GM18868 (cell line): Measurements from ENCODE around the gene SRD5A1.

Source experiments
- ATAC-seq: cut with Tn5 transposase; IDR thresholded peaks from one replicate; pipeline ENCODE4 v1.9.1; 2021; ENCODE audit warnings: mild to moderate bottlenecking, moderate library complexity; ENCODE audit not compliant: unreplicated experiment

The SRD5A1 gene

DNA sequence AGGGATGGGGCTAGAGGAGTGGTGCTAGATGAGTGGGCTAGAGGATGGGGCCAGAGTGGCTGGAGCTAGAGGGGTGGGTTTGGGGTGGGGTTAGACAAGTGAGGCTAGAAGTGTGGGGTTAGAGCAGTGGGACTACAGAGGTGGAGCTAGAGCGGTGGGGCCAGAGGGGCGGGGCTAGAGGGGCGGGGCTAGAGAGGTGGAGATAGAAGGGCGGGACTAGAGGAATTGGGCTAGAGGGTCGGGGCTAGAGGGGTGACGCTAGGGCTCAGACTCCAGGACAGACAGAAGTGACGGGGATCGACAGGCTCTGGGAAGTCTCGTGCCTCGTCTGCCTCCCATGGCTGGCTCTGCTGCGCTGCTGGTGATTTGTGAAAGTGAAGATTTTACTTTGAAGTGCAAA, 49.0 kb downstream of the SRD5A1 start:
- no peak for ATAC-seq

DNA sequence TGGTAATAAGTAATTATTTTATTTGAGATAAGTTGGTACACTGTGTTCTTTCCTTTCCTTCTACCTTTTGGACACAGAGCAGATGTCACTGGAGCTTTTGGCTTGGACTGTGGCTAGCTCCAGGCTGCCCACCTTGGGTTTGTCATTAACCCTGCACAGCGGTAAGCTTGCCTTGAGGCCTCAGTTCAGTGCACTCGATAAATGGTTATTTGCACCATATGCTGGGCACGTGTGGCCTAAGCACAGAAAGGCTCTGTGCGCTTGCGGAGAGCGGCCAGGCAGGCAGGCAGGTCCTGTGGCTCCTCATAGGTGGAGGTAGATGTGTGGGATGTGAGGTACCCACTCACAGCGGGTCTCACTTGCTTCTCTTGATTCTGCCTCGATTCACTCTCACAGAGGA, 50.0 kb downstream of the SRD5A1 start:
- ATAC-seq: no peak

DNA sequence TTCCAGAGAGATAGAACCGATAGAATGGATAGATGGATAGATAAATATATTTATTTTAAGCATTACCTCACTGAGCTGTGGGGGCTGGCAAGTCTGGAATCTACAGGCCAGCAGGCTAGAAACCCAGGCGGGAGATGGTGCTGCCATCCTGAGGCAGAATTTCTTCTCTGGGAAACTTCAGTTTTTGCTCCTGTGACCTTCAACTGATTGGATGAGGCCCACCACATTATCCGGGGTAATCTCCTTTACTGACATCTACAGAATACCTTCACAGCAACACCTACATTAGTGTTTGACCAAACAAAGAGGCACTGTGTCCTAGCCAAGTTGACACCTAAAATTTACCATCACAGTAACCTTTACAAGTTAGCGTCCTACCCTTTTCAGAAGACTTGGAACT, 50.8 kb downstream of the SRD5A1 start:
- ATAC-seq: no peak

DNA sequence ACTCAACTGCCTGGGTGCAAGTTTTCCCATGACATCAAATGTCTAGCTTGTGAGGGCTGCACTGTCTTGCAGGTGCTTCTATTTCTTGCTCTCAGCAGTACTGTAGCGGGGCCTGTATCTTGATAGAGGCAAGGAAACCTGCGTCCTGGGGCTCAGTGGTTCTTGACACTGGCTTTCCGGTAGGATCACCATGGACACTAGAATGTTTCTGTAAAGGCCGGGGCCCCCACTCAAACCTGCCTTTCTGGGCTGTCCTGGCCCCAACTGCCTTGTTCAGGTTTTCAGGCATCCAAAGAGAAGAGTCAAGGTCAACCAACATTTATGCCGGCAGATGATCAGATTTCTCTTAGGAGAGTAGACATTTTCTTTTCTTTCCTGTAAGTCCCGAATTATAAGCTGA, 53.3 kb downstream of the SRD5A1 start:
- no peak for ATAC-seq

DNA sequence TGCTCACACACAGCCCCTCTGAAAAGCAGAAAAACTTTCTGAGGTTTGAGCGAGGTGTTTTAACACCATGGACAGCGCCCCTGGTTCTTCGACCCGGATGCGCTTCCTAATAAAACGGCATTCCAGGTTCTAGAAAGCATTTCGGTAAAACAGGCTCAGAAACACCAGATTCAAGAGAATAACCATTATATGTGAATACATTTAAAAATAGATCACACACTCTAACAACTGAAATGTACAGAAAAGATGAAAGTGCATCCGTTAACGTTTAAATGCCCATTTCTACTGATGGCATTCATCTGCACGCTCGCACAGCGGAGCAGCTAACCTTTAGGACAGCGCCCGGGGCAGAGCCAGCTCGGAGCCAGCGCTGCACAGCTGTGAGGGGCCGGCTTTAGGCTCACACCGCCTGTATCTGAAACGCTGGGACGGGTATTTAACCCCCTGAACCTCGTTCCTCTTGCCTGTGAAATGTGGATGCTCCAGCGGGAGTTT, 53.7 kb downstream of the SRD5A1 start:
- no peak for ATAC-seq

DNA sequence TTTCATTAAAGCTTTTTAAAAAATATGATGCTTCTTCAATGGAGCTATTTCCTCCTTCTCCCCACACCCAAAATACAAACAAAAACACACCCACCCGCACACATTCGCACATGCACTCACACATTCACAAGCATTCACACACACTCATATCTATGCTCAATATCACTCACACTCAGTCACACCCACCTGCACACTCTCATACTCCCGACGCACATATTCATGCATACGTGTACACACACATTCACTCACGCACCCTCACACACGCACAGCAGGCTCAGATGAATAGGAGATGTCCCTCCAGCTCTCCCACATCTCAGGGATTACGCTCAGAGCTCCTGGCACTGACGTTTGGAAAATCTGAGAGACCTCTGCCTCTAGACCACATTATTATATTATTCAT, 54.3 kb downstream of the SRD5A1 start:
- ATAC-seq: no peak

DNA sequence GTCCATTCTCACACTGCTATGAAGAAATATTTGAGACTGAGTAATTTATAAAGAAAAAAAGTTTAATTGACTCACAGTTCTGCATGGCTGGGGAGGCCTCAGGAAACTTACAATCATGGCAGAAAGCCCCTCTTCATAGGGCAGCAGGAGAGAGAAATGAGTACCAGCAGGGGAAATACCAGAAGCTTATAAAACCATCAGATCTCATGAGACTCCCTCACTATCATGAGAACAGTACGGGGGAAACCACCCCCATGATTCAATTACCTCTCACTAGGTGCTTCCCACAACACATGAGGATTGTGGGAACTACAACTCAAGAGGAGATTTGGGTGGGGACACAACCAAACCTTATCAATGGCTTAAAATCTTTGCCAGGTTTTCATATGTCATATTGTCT, 59.7 kb downstream of the SRD5A1 start:
- no peak for ATAC-seq

DNA sequence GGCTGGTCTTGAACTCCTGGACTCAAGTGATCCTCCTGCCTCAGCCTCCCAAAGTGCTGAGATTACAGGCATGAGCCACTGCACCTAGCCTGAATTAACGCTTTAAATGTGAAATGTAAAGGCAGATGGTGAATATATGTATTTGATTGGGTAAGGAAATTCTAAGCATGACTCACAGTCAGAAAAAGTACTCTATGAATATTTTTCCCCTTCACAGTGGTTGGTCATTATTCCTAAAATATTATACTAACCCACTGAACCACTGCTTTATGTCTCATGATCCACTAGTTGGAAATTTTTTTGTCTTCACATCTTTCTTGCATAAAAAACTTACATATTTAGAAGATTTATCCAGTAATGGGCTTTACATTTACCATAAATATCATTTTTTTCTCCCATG, 65.5 kb downstream of the SRD5A1 start:
- ATAC-seq: no peak

DNA sequence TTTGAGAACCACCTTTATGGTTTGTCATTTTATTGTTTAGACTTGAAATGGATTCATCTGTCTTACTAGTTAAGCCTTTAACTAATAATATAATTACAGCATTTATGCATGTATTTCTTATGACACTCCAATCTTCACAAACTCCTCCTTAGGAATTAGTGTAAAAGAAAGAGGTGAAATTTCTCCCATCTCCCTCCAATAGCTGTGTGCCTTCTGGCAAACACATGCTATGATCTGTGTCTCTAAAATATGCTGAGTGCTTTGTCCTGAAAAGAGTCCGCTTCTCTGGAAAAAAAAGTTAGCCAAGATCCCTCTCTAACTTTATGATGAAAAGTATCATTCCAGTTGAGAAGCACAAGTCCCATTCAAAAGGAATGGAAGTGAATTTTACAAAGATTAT, 66.1 kb downstream of the SRD5A1 start:
- ATAC-seq: no peak

DNA sequence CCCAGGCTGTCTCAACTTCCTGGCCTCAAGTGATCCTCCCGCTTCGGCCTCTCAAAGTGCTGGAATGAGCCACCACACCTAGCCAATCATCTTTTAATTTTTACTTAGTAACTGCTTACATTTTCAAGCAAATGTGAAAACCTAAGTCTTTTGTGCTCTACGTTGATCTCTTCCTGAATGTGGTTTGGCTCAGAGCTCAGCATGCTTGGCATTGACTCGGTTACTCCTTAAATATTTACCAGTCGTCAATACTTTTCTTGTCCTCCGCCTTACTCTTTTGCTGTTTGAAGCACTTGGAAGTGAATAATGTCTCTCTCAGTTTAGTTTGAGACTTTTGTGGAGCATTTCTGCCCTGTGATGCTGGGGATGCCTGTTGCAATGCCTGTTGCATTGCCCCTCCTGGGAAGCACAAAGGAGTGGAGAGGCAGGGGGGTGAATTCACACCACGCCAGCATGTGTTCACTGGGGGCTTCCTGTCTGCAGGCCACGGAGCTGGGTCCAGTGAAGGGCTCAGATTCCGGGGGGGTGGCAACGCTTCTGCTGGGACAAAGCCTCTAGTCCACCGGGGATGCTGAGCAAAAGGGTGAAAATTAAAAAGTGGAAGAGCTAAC, 66.9 kb downstream of the SRD5A1 start:
- no peak for ATAC-seq

DNA sequence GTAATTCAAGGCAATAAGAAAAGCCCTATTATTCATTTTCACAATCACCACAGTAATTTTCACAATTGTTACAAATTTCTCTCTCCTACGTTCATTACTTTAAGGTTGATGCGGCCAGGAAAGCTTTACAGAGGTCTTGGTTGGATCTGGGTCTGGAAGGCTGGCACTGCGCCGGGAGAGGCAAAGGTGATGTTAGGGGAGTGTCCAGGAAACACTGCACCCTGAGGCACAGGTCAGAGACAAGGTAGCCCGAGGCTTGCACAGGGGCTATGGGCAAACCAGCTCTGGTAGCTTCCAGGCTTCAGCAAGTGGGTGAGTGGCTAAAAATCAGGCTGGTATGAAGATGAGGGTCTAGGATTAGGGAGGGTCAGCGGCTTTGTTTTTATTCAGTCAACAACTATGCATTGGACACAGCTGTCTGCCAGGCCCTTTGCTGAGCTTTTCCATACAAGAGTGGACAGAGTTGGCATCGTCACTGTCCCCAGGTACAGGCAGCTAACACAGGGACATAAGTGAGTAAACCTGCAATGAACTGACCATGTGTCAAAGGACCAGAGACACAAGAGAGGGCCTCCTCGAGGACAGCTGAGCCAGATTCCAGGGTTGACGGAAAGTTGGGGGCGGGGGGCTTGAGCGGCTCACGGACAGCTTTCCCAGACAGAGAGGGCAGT, 67.6 kb downstream of the SRD5A1 start:
- ATAC-seq: no peak

DNA sequence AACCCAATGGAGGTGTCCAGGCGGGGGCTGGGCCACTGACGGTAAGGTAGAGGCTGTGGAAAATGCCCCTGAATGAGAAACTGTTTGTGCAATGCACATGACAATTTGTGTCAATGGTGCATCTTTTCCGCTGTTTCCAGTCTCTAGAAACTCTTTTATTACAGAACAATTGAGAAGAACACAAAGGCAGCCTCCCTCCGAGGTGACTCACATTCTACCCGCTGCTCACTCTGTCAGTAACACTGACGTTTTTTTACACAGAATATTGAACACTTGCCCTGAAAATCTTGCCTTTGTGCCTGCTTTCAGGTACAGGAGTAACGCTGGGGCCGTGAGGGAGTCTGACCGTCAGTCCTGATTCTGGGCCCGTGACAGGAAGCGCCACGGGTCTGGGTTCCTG, 68.3 kb downstream of the SRD5A1 start:
- ATAC-seq: no peak

DNA sequence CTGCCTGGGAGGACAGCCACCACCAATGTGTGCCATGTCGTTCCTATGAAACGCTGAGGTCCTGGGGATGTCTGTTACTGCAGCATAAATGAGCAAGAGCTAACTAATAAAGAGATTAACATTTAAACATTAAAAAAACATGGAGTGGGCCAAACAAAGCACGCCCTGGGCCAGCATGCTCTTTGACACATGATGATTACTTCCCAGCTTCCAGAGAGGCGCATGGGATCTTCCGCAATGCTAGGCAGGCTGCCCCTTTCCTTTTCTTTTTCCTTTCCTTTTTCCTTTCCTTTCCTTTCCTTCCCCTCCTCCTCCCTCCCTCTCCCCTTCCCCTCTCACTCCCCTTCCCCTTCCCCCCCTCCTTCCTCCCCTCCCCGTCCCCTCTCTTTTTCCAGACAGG, 69.4 kb downstream of the SRD5A1 start:
- no peak for ATAC-seq

DNA sequence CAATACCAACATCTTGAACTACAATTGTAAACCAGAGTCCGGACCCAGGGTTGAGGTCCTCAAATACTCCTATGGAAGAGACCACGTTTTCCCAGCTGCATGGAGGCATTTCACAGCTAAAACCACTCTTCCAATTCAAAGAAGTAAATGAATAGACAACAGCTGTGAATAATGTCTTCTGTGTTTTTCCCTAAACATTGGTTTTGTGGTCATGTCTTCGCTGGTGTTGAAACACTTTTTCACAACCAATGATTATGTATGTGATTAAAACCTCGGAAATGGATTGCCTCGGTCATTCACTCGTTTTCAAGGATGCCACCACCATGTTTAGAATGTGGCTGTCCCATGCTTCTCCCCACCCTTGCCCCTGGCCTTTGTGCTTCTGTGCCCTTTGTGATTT, 70.6 kb downstream of the SRD5A1 start:
- ATAC-seq: no peak

DNA sequence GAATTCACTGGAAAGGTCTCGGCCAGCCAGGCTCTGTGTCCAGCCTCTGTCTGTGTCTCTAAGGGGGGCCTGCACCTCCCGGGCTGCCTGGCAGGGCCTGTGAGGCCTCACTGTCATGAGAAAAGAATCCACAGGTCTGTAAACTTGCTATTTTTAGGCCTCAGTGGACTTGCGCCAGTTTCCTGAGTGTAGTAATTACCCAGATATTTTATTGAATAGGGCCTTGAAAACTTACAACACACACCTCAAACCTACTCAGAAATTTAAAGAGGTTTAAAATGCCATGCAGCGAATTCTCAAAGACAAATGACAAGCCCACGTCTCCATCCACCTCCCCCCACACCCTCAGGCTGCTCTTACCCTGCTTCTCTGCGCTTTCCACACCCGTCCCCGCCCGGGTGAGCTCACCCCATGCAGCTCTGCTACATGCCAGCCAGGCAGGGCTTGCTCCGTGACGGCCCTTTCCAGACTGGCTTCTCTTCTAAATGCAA, 71.2 kb downstream of the SRD5A1 start:
- no peak for ATAC-seq

DNA sequence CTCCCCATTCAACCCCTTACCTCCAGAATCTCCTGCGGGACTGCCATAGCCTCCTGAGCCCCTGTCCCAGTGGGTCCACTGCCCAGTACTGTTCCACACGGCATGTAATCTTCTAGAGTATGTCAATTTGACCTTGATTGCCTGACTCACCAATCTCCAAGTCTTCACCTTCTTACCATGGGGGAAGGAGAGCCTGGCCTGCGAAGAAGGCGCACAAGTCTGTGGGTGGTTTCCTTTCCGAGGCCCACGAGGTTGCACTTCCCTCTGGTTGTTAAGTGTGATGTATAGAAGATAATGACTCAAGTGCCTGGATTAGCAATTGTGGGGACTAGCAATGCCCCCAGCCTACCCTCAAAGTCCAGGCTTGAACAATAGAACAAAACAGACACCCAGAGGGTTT, 71.8 kb downstream of the SRD5A1 start:
- ATAC-seq: peak; percentile 80

DNA sequence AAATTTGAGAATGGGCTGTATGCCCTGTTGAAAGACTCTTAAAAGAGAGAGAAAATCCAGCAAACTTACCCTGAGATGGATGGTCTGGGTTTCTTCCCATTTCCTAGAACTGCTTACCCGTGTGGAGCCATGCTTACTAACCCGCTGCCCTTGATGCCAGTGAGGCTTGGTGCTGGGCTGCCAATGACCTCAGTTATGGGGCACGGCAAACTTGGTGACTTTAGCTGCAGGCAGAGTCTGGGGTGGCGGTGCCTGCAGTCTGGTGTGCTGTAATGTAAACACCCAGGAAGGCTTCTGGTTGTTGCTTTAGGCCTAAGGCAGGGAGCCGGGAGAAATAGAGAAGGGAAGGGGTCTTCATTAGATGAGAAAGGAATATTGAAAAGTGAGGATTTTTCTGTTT, 72.7 kb downstream of the SRD5A1 start:
- no peak for ATAC-seq

DNA sequence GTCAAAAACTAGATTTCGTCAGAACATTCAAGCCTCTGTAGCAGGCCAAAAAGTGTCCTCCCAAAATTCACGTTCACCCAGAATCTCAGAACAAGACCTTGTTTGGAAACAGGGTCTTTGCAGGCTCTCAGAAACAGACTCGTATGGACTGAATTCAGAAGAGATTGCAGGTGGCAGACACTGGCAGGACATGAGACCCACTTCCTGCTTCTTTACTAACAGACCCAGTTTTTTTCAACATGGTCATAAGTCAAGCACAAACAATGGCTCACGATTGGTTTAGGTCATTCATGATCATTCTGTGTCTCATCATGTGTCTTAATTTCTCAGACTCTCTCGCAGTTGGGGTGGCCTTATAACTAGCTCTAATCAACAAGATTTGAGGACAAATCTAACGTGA, 74.6 kb downstream of the SRD5A1 start:
- ATAC-seq: no peak

DNA sequence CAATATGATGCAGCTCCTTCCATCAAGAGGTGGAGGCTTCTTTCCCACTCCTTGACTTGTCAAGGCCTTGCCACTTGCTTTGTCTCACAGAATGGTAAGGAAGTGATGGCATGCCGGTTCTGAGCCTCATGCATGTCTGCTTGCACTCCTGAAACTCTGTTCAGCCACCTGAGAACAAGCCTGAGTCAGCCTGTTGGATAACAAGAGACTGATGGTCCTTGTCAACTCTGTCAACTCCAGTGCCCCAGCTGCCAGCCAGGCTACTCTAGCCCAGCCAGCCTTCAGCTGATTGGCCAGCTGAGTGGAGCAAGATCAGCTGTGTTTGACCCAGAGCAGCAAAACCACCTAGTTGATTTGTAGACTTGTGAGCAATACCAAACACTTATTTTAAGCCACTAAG, 75.6 kb downstream of the SRD5A1 start:
- peak; percentile 7 for ATAC-seq

DNA sequence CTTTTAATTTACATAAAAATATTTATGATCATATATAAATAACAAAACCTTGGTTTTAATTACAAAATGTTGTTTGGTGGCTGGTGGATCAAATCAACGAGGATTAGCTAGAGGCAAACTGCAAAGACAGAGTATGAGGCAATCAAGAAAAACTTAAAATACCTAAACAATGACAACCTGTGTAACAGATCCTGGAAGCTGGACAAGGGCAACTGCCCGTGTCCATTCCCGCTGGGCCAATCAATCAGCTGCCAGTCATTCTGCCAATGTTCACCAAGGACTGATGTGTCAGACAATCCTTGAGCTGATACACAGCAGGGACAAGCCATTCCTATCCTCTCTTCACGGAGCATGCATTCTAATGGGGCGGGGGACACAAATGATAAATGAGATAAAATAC, 76.8 kb downstream of the SRD5A1 start:
- ATAC-seq: no peak

DNA sequence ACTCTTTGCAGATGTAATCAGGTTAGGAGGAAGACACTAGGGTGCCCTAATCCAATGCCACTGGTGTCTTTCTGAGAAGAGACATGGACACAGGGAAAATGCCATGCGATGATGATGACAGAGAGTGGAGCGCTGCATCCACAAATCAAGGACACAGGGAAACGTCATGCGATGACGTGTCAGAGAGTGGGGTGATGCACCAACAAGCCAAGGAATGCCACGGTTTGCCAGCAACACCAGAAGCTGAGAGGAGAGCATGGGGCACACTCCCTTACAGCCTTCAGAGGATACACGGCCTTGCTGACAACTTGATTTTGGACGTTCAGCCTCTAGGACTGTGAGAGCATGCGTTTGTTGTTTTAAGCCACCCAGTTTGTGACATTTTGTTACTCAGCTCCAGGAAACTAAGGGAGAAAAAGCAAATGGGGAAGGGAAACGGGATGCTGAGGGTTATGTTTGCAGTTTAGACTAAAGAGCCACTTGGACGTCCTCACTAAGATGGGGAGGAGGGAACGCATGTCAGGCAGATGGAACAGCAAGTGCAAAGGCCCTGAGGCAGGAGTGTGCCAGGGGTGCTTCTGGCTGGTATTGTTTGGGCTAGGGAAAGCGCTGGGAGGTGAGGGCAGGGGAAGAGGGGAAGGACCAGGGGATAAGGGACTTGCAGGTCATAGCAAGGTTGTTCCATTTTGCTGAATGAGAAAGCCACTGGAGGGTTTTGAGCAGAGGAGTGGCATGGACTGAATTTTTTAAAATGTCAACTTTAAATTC, 77.5 kb downstream of the SRD5A1 start:
- ATAC-seq: no peak
